Kidney (tissue), 14 donors: ENCODE data around the gene LARP4. TPM values are rescaled to one million over a fixed set of nuclear protein-coding genes. Genes with fewer than 3 reads are reported as not detected.

Experiments
- DNase-seq, 5 donors: peaks; one replicate each; pipeline ENCODE4 v3.0.0-alpha.2; 2013 to 2020
- FAIRE-seq: peaks from 2 replicates; lab custom pipeline; 2012; peaks lifted over from hg19 to GRCh38; lab: Jason Lieb, UNC
- H3K27ac ChIP-seq, 2 donors: one replicate each; pipeline ENCODE4 v1.7.0; 2013; ENCODE audit warnings: low read depth in 2 of 2, low read length in 2 of 2, inconsistent platforms in 1 of 2
- H3K27me3 ChIP-seq: one replicate; pipeline ENCODE4 v1.7.1; 2013; ENCODE audit warnings: low read length, inconsistent platforms; ENCODE audit not compliant: control insufficient read depth, insufficient read depth
- H3K36me3 ChIP-seq, 3 donors: one replicate each; pipeline versions ENCODE4 v1.7.0 to v1.7.1; 2013; ENCODE audit warnings: low read length in 3 of 3, control low read depth in 1 of 3, inconsistent platforms in 1 of 3; ENCODE audit not compliant: insufficient read depth in 3 of 3, control insufficient read depth in 2 of 3
- H3K4me1 ChIP-seq, 3 donors: one replicate each; pipeline versions ENCODE4 v1.7.0 to v1.7.1; 2013; ENCODE audit warnings: low read length in 3 of 3, inconsistent platforms in 1 of 3, low read depth in 1 of 3; ENCODE audit not compliant: control insufficient read depth in 2 of 3, insufficient read depth in 2 of 3
- H3K4me3 ChIP-seq, 3 donors: one replicate each; pipeline versions ENCODE4 v1.7.0 to v1.8.1; 2013; ENCODE audit warnings: low read length in 3 of 3, control low read depth in 1 of 3, inconsistent platforms in 1 of 3
- H3K9ac ChIP-seq, 3 donors: one replicate each; pipeline versions ENCODE4 v1.7.0 to v1.7.1; 2013; ENCODE audit warnings: low read length in 3 of 3, control low read depth in 1 of 3, inconsistent platforms in 1 of 3
- H3K9me3 ChIP-seq, 3 donors: one replicate each; pipeline versions ENCODE4 v1.7.0 to v1.7.1; 2013; ENCODE audit warnings: low read length in 3 of 3, control low read depth in 1 of 3, inconsistent platforms in 1 of 3; ENCODE audit not compliant: control insufficient read depth in 2 of 3, insufficient read depth in 1 of 3
- CTCF ChIP-seq: IDR thresholded peaks from 3 replicates; pipeline ENCODE4 v1.5.1; 2012; ENCODE audit warnings: mild to moderate bottlenecking, moderate library complexity, borderline replicate concordance; ENCODE audit not compliant: insufficient read depth; ENCODE audit errors: extremely low read depth
- intact Hi-C: fragments of 100-400 bp; cut with DNase I; formaldehyde crosslinking; loops from one replicate; pipeline ENCODE4 v1.11.1; 2022
- polyA plus RNA-seq: library from polyadenylated mRNA; stranded (reverse); fragments of 350-450 nt; fragmentation: Illumina TruSeq; extraction: RNeasy Lipid Tissue Mini Kit (QIAGEN cat#74804); gene quantifications from one replicate; pipeline ENCODE4 v1.2.3, GENCODE V29; 2014; ENCODE audit warnings: low read depth, low replicate concordance; ENCODE audit not compliant: insufficient read depth
- total RNA-seq: library from RNA; stranded (reverse); fragmentation: NEBNext Ultra II Directional; extraction: Animal tissue kit (Norgen Biotek cat#: 25700); gene quantifications from one replicate; pipeline ENCODE4 v1.2.1, GENCODE V29; 2021
- donor health status: control.
- donor health status: control.
- donor health status: control.
- donor health status: control.
- donor health status: control.
- donor health status: DM: yes; HTN: yes; CAD: no.
- donor health status: Normal renal cell carcinoma (clear cell type).

LARP4 gene
- total and polyA plus RNA-seq, 2 donors from 2014 or later = 17.1 to 56.1 TPM

- Histone ChIP-seq H3K27me3 (no peaks in the 10 kb centered on the region), H3K9ac (no peak overlapping the region), H3K36me3 (no peaks in the 10 kb centered on the region), H3K27ac (no peak overlapping the region), H3K9me3 (no peaks in the 10 kb centered on the region), H3K4me1 (no peaks in the 10 kb centered on the region), H3K4me3 (no peak overlapping the region)
- DNase-seq (peak in 1 of 5 donors; percentile 4), FAIRE-seq (no peak)
- no peak for TF ChIP-seq CTCF
- intact Hi-C loops = no loop called here
Measured at GRCh38 chr12:50394469-50395029, 6.1 kb upstream of the LARP4 start.

DNA sequence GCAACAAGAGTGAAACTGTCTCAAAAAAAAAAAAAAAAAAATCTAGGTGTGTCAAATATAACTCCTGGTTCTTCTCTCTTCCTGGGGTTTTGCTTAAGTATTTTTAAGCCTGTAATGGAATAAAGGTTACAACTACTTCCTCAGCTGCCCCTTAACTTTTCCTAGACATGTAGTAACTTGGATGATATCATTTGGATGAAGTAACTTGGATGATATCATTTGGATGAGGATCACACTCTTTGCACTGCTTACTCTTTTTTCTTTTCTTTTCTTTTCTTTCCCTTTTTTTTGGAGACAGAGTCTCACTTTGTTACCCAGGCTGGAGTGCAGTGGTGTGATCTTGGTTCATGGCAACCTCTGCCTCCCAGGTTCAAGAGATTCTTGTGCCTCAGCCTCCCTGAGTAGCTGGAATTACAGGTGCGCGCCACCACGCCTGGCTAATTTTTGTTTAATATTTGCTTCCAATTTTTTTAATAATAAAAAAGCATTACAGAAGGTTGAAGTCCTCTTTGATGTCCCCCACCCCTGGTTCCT, 3.5 kb upstream of the LARP4 start:
- no peak for TF ChIP-seq CTCF
- H3K4me3 ChIP-seq = no peak overlapping the region
- no peaks in the 10 kb centered on the region for H3K27me3 ChIP-seq
- no peak overlapping the region for H3K27ac ChIP-seq
- DNase-seq (peak in 1 of 5 donors; percentile 2), FAIRE-seq (no peak)
- intact Hi-C loops = no loop called here
- H3K9ac ChIP-seq = no peak overlapping the region
- no peaks in the 10 kb centered on the region for H3K4me1 ChIP-seq
- H3K9me3 ChIP-seq = no peaks in the 10 kb centered on the region
- H3K36me3 ChIP-seq = no peaks in the 10 kb centered on the region

- TF ChIP-seq CTCF = no peak
- Histone ChIP-seq H3K27ac (no peak overlapping the region), H3K4me1 (peaks cover 0 to 2% (median 0%) of the 10 kb centered on the region in 3 donors), H3K9me3 (no peaks in the 10 kb centered on the region), H3K9ac (no peak overlapping the region), H3K27me3 (no peaks in the 10 kb centered on the region), H3K36me3 (no peaks in the 10 kb centered on the region), H3K4me3 (no peak overlapping the region)
- intact Hi-C loops = no loop called here
- FAIRE-seq (no peak), DNase-seq (peak in 1 of 5 donors; percentile 7)
Measured at GRCh38 chr12:50398931-50399330, 1.8 kb upstream of the LARP4 start.
